GM10248 (cell line): Measurements from ENCODE around the gene CCDC154.

Experiments
- CTCF ChIA-PET: fragments of 300-600 bp; sonication (Branson Sonifier 250); formaldehyde crosslinking; extraction: SDS; loops from one replicate; lab custom pipeline; 2021; ENCODE audit warnings: antibody characterized with exemption; lab: Yijun Ruan, JAX
- POLR2A ChIA-PET: fragments of 350-650 bp; sonication (Branson Sonifier 250); formaldehyde crosslinking; extraction: SDS; loops from one replicate; lab custom pipeline; 2020; ENCODE audit warnings: antibody characterized with exemption; lab: Yijun Ruan, JAX
- DNase-seq: peaks from one replicate; pipeline ENCODE4 v3.0.0; 2012; ENCODE audit errors: extremely low spot score
- TF ChIP-seq, protein P1 (sequence below): IDR thresholded peaks from 2 replicates; pipeline ENCODE4 v1.5.1; 2012; ENCODE audit warnings: mild to moderate bottlenecking, low read depth; ENCODE audit errors: extremely low read depth, missing control alignments, control extremely low read depth

Gene CCDC154

DNA sequence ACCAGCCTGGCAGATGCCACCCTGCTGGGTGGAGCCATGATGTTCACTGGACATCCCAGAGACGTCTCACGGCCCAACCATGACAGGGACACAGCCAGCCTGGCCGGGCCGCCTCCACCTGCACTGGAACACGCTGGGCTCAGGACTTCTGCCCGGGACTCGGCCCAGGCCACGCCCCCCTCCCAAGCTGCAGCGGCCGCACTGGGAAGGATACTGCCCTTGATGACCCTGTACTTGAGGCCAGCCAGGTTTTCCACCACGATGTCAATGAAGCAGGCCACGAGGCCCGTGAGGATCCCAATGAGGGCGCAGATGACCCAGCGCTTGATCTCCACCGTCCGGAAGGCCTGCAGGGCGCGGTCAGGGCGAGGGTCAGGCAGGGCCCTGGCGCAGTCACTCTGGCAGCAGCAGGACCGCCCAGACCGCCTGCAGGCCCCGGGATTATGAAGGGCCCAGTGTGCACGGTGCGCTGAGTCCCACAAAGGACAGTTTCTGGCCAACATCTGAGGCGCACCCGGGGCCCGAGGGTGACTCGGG lies 16.3 kb upstream of the CCDC154 start:
- no peak for DNase-seq
- TF ChIP-seq, protein P1, sequence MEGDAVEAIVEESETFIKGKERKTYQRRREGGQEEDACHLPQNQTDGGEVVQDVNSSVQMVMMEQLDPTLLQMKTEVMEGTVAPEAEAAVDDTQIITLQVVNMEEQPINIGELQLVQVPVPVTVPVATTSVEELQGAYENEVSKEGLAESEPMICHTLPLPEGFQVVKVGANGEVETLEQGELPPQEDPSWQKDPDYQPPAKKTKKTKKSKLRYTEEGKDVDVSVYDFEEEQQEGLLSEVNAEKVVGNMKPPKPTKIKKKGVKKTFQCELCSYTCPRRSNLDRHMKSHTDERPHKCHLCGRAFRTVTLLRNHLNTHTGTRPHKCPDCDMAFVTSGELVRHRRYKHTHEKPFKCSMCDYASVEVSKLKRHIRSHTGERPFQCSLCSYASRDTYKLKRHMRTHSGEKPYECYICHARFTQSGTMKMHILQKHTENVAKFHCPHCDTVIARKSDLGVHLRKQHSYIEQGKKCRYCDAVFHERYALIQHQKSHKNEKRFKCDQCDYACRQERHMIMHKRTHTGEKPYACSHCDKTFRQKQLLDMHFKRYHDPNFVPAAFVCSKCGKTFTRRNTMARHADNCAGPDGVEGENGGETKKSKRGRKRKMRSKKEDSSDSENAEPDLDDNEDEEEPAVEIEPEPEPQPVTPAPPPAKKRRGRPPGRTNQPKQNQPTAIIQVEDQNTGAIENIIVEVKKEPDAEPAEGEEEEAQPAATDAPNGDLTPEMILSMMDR, result no peak
- ChIA-PET POLR2A (no interaction called here), CTCF (no interaction called here)

DNA sequence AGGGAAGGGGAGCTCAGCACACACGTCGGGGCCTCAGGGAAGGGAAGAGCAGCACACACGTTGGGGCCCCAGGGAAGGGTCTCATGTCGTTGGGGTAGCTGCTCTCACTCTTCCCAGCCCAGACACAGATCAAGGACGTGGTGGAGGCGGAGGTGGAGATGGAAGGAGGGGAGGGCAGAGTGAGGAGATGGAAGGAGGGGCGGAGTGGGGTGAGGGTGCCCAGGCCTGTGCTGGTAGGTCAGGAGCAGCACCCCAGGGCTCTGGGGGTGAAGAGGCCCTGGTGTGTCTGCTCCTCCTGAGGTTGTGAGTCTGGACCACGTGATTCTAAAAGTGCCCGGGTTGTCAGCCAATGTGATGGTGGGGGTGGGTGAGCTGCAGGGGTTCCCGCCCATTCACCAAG lies 15.6 kb upstream of the CCDC154 start:
- TF ChIP-seq, protein P1, result no peak
- POLR2A ChIA-PET, result no interaction called here
- CTCF ChIA-PET, result no interaction called here
- DNase-seq, result no peak

DNA sequence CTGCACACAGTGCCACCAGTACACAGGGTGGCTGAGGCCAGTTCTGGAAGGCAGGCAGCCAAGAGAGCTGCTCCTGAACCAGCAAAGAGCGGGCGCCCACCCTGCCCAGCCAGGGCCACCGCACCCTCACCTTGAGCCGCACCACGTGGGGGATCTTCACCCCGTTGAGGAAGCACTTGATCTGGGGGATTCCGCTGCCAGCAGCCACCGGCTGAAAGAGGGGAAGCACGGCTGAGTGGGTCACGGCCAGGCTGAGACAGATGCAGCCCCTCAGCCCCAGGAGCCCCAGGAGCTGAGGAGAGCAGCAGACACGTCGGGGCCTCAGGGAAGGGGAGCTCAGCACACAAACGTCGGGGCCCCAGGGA lies 14.6 kb upstream of the CCDC154 start:
- ChIA-PET POLR2A (no interaction called here), CTCF (interaction anchor here (0.6 kb wide), 1 partner anchor 12 kb away, joined by 3 read pairs; no protein-coding TSS in a partner anchor)
- TF ChIP-seq, protein P1, result no peak
- peak; percentile 72 for DNase-seq

DNA sequence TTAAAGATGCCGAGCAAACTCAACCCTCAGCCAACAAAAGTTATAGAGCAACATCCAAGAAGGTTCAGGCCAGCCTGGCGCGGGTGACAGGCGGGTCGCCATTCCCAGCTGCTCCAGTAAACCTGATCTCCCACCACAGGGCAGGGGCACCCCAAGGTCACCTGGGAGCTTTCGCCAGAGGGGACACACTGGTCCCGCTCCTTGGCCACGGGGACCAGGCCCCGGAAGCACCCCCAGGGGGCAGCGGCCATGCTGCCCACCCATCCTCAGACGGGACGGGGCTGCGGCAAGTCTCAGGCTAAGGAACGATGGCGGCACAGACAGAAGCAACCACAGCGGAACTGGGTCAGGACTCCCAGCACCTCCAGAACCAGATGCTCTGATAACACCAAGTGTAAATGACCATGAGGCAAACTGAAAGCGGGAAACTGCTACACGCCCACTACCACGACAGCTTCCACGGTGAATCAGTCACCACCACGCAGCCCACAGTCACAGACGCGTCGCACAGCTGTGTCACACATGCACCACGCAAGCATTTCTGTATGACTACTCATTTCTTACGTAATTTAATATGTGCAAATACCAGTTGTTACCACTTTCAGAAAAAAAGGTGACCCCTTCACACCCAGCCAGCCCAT lies 14.1 kb upstream of the CCDC154 start:
- ChIA-PET POLR2A (no interaction called here), CTCF (interaction anchor here (0.6 kb wide), 1 partner anchor 12 kb away, joined by 3 read pairs; no protein-coding TSS in a partner anchor)
- TF ChIP-seq, protein P1, result no peak
- DNase-seq, result peak; percentile 48

DNA sequence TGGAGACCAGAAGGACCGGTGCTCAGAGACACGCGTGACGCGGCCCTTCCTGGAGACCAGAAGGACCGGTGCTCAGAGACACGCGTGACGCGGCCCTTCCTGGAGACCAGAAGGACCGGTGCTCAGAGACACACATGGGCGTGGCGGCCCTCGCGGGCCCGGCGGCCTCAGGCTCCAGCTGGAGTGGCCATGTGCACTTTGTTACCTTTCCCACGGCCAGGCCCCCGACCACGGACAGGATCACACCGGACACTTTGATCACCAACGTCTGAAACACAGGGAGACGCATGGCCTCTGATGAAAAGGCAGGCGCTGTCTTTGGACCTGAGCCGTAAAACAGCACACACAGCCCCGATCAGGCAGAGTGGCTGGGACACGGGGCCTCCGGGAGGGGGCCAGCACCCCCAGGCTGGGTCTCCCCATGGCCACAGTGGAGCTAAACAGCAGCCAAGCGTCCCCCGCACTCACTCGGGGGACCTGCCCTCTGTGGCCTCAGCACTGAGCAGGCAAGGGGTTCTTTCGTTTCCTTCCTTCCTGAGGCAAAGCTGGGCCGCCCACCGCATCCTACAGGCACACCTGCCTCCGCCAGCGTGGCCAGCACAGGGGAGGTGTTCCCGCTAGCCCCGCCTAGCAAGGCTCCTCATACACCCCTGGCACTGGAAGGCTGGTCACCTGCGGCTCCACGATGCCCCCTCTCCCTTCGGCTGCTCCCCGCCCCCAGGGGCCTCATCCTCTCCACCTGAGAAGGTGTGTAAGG lies 13.3 kb upstream of the CCDC154 start:
- POLR2A ChIA-PET, result no interaction called here
- CTCF ChIA-PET, result no interaction called here
- TF ChIP-seq, protein P1, result no peak
- no peak for DNase-seq

DNA sequence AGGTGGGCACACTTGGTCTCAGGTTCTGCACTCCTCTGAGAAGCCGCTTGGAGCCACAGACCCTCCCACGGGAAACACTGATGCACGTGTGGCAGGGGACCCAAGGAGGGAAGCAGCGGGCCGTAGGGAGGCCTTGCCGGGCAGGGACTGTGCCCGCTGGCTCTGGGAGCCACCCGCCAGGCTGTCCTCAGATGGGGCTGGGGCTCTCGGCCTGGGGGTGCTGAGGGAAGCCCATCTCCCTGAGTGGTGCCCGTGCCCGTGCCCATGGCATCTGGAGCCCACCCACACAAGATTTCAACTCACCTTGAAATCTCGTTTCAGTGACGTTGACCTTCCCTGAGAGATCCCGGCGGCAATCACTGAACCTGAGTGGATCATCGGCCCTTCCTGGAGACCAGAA lies 12.6 kb upstream of the CCDC154 start:
- no peak for DNase-seq
- POLR2A ChIA-PET, result no interaction called here
- TF ChIP-seq, protein P1, result no peak
- CTCF ChIA-PET, result no interaction called here
